DND-41 (cell line): Measurements from ENCODE around the gene SPTLC3.

ENCODE experiments used
- ATAC-seq: fragments of 200-7000 bp; cut with Tn5 transposase; 3 replicates; pipeline ENCODE4 v1.9.1; 2021; ENCODE audit warnings: low read depth; ENCODE audit not compliant: insufficient read depth
- DNase-seq: peaks from one replicate; pipeline ENCODE4 v3.0.0-alpha.2; 2020
- H2AFZ ChIP-seq: 2 replicates; pipeline ENCODE4 v1.6.0; 2012; ENCODE audit warnings: low read depth, low read length
- H3K27ac ChIP-seq: 2 replicates; pipeline ENCODE4 v1.5.1; 2012; ENCODE audit warnings: low read length, inconsistent platforms
- H3K27me3 ChIP-seq: fragments of 200-600 bp; sonication (generic); 2 replicates; pipeline ENCODE4 v1.6.0; 2012; ENCODE audit warnings: low read length, mild to moderate bottlenecking, inconsistent platforms; ENCODE audit not compliant: insufficient read depth, poor library complexity
- H3K36me3 ChIP-seq: 2 replicates; pipeline ENCODE4 v1.5.1; 2012; ENCODE audit warnings: low read length, inconsistent platforms; ENCODE audit not compliant: insufficient read depth
- H3K4me1 ChIP-seq: 2 replicates; pipeline ENCODE4 v1.5.1; 2012; ENCODE audit warnings: mild to moderate bottlenecking, low read length; ENCODE audit not compliant: insufficient read depth
- H3K4me2 ChIP-seq: 2 replicates; pipeline ENCODE4 v1.6.0; 2012; ENCODE audit warnings: mild to moderate bottlenecking, moderate library complexity, low read length, inconsistent platforms; ENCODE audit not compliant: insufficient read depth
- H3K4me3 ChIP-seq, 2 experiments: fragments of 200-600 bp in 1 of 2; shearing (Covaris generic) in 1 of 2; 2 replicates each; pipeline ENCODE4 v1.5.1; 2012 to 2016; ENCODE audit warnings: inconsistent platforms in 2 of 2, low read length in 2 of 2, mild to moderate bottlenecking in 2 of 2, low read depth in 1 of 2, moderate library complexity in 1 of 2
- H3K79me2 ChIP-seq: 2 replicates; pipeline ENCODE4 v1.6.0; 2012; ENCODE audit warnings: low read length, inconsistent platforms; ENCODE audit not compliant: insufficient read depth
- H3K9ac ChIP-seq: 2 replicates; pipeline ENCODE4 v1.6.0; 2012; ENCODE audit warnings: low read depth, mild to moderate bottlenecking, inconsistent platforms, low read length, moderate library complexity
- H3K9me3 ChIP-seq: 2 replicates; pipeline ENCODE4 v1.5.1; 2012; ENCODE audit warnings: low read length, moderate library complexity, mild to moderate bottlenecking, inconsistent platforms; ENCODE audit not compliant: insufficient read depth, severe bottlenecking
- H4K20me1 ChIP-seq: 2 replicates; pipeline ENCODE4 v1.6.0; 2012; ENCODE audit warnings: low read length; ENCODE audit not compliant: insufficient read depth
- CTCF ChIP-seq: IDR thresholded peaks from 2 replicates; pipeline ENCODE4 v1.5.1; 2012; ENCODE audit warnings: borderline replicate concordance, low read length, moderate library complexity, mild to moderate bottlenecking; ENCODE audit not compliant: poor library complexity, severe bottlenecking; ENCODE audit errors: extremely low read depth
- EZH2 ChIP-seq: IDR thresholded peaks from 3 replicates; pipeline ENCODE4 v1.6.1; 2012; ENCODE audit warnings: borderline replicate concordance, low read depth, mild to moderate bottlenecking, moderate library complexity, low read length, inconsistent platforms; ENCODE audit not compliant: severe bottlenecking

The SPTLC3 gene

GRCh38 chr20:12966468-12967085 lies 42.2 kb upstream of the SPTLC3 start:
- DNase-seq = no peak
- ATAC-seq = no peak
- TF ChIP-seq EZH2 = no peak
- TF ChIP-seq CTCF = peak; percentile 27

GRCh38 chr20:12967932-12968331 lies 40.8 kb upstream of the SPTLC3 start:
- Histone ChIP-seq H3K36me3 (no peaks in the 10 kb centered on the region), H4K20me1 (no peaks in the 10 kb centered on the region), H3K9me3 (peaks cover 7% of the 10 kb centered on the region), H3K4me1 (no peaks in the 10 kb centered on the region), H3K27ac (no peak overlapping the region), H3K27me3 (peaks cover 16% of the 10 kb centered on the region), H3K9ac (no peak overlapping the region), H3K4me3 (no peak overlapping the region), H3K4me2 (no peak overlapping the region), H3K79me2 (no peaks in the 10 kb centered on the region), H2AFZ (no peak overlapping the region)
- ATAC-seq (no peak), DNase-seq (no peak)
- no peak for TF ChIP-seq EZH2
- TF ChIP-seq CTCF = no peak

More at GRCh38 chr20:12966468-12967085, 42.2 kb upstream of the SPTLC3 start:
- Histone ChIP-seq H3K4me3 (no peak overlapping the region), H3K4me1 (no peaks in the 10 kb centered on the region), H3K36me3 (no peaks in the 10 kb centered on the region), H2AFZ (no peak overlapping the region), H3K9ac (no peak overlapping the region), H3K4me2 (no peak overlapping the region), H3K9me3 (peaks cover 7% of the 10 kb centered on the region), H4K20me1 (no peaks in the 10 kb centered on the region), H3K27ac (no peak overlapping the region), H3K79me2 (no peaks in the 10 kb centered on the region), H3K27me3 (peaks cover 16% of the 10 kb centered on the region)

- TF ChIP-seq CTCF (no peak), EZH2 (no peak)
- H3K36me3 ChIP-seq = no peaks in the 10 kb centered on the region
- H3K27ac ChIP-seq = no peak overlapping the region
- no peak overlapping the region for H3K4me2 ChIP-seq
- no peaks in the 10 kb centered on the region for H4K20me1 ChIP-seq
- no peak overlapping the region for H2AFZ ChIP-seq
- no peaks in the 10 kb centered on the region for H3K79me2 ChIP-seq
- ATAC-seq (no peak), DNase-seq (no peak)
- no peak overlapping the region for H3K9ac ChIP-seq
- H3K4me3 ChIP-seq = no peak overlapping the region
- no peaks in the 10 kb centered on the region for H3K4me1 ChIP-seq
- H3K9me3 ChIP-seq = peaks cover 7% of the 10 kb centered on the region
- H3K27me3 ChIP-seq = peaks cover 10% of the 10 kb centered on the region
These were observed 40.3 kb upstream of the SPTLC3 start for GRCh38 chr20:12968472-12968871.

- Histone ChIP-seq H3K79me2 (no peaks in the 10 kb centered on the region), H3K27ac (no peak overlapping the region), H3K4me1 (no peaks in the 10 kb centered on the region), H2AFZ (no peak overlapping the region), H3K9me3 (peaks cover 7% of the 10 kb centered on the region), H3K4me3 (no peak overlapping the region), H3K36me3 (no peaks in the 10 kb centered on the region), H3K4me2 (no peak overlapping the region), H4K20me1 (no peaks in the 10 kb centered on the region), H3K9ac (no peak overlapping the region), H3K27me3 (peaks cover 8% of the 10 kb centered on the region)
- ATAC-seq (no peak), DNase-seq (no peak)
- TF ChIP-seq CTCF (no peak), EZH2 (no peak)
These were observed 39.6 kb upstream of the SPTLC3 start for GRCh38 chr20:12969071-12969669.
